ENCODE measurements around the gene RALGAPA2. TPM values are rescaled to one million over a fixed set of nuclear protein-coding genes. Genes with fewer than 3 reads are reported as not detected.

Gene RALGAPA2
- total and polyA plus RNA-seq, 2 of the 13 experiments (the other 11 are each of a cell fraction or from before 2014, with no cell fraction given): 13.8 to 17.7 TPM

DNA sequence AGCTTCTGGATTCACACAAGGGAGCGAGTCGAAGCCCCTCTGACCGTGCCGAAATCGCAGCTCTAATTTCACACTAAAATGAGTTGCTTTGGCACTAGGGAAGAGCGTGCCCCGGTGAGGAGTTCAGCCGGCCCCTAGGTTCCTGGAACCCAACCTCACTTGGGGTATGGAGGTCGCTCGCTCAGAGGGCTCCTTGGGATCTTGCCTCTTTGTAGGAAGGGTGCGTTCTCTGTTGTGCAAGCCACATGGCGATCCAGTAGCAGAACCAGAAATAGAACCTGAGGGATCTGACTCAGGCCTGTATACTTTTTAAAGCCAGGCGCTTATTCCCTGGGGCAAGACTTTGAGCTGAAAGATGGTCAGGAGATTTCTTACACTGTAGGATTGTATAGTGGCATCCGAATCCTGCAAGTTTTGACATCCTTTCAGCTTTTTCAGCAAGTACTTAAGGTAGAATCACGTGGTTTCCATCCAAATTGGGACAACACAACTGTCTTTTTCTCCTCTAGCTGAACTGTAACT, 861 bp upstream of the RALGAPA2 start (continued):
- TF ChIP-seq, protein P1, sequence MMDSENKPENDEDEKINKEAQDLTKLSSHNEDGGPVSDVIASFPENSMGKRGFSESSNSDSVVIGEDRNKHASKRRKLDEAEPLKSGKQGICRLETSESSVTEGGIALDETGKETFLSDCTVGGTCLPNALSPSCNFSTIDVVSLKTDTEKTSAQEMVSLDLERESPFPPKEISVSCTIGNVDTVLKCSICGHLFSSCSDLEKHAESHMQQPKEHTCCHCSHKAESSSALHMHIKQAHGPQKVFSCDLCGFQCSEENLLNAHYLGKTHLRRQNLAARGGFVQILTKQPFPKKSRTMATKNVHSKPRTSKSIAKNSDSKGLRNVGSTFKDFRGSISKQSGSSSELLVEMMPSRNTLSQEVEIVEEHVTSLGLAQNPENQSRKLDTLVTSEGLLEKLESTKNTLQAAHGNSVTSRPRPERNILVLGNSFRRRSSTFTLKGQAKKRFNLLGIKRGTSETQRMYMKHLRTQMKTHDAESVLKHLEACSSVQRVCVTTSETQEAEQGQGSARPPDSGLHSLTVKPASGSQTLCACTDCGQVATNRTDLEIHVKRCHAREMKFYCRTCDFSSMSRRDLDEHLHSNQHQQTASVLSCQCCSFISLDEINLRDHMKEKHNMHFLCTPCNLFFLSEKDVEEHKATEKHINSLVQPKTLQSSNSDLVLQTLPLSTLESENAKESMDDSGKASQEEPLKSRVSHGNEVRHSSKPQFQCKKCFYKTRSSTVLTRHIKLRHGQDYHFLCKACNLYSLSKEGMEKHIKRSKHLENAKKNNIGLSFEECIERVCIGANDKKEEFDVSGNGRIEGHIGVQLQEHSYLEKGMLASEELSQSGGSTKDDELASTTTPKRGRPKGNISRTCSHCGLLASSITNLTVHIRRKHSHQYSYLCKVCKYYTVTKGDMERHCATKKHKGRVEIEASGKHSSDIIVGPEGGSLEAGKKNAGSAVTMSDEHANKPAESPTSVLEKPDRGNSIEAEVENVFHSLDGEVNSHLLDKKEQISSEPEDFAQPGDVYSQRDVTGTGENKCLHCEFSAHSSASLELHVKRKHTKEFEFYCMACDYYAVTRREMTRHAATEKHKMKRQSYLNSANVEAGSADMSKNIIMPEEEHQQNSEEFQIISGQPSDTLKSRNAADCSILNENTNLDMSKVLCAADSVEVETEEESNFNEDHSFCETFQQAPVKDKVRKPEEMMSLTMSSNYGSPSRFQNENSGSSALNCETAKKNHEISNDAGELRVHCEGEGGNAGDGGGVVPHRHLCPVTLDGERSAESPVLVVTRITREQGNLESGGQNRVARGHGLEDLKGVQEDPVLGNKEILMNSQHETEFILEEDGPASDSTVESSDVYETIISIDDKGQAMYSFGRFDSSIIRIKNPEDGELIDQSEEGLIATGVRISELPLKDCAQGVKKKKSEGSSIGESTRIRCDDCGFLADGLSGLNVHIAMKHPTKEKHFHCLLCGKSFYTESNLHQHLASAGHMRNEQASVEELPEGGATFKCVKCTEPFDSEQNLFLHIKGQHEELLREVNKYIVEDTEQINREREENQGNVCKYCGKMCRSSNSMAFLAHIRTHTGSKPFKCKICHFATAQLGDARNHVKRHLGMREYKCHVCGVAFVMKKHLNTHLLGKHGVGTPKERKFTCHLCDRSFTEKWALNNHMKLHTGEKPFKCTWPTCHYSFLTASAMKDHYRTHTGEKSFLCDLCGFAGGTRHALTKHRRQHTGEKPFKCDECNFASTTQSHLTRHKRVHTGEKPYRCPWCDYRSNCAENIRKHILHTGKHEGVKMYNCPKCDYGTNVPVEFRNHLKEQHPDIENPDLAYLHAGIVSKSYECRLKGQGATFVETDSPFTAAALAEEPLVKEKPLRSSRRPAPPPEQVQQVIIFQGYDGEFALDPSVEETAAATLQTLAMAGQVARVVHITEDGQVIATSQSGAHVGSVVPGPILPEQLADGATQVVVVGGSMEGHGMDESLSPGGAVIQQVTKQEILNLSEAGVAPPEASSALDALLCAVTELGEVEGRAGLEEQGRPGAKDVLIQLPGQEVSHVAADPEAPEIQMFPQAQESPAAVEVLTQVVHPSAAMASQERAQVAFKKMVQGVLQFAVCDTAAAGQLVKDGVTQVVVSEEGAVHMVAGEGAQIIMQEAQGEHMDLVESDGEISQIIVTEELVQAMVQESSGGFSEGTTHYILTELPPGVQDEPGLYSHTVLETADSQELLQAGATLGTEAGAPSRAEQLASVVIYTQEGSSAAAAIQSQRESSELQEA (CRISPR knock-in tag; IDR thresholded peaks at IDR 0.05; ENCODE audit: not compliant biosample characterization): peak; percentile 11
- TF ChIP-seq ZNF343 (CRISPR knock-in tag; IDR thresholded peaks at IDR 0.05): no peak
- TF ChIP-seq ZNF17 (CRISPR knock-in tag; IDR thresholded peaks at IDR 0.05): no peak
- TF ChIP-seq SRSF4 (IDR thresholded peaks at IDR 0.05; ENCODE audit: low read depth, low read length, poor library complexity, severe bottlenecking): no peak
- no peak for TF ChIP-seq ZFY (CRISPR knock-in tag; IDR thresholded peaks at IDR 0.05)
- TF ChIP-seq, protein P2, sequence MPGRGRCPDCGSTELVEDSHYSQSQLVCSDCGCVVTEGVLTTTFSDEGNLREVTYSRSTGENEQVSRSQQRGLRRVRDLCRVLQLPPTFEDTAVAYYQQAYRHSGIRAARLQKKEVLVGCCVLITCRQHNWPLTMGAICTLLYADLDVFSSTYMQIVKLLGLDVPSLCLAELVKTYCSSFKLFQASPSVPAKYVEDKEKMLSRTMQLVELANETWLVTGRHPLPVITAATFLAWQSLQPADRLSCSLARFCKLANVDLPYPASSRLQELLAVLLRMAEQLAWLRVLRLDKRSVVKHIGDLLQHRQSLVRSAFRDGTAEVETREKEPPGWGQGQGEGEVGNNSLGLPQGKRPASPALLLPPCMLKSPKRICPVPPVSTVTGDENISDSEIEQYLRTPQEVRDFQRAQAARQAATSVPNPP (CRISPR knock-in tag; IDR thresholded peaks at IDR 0.05): no peak
- no peak for TF ChIP-seq ZNF567 (CRISPR knock-in tag; IDR thresholded peaks at IDR 0.05; ENCODE audit: borderline replicate concordance)
- TF ChIP-seq DNMT1 (CRISPR knock-in tag; IDR thresholded peaks at IDR 0.05): no peak
- no peak for TF ChIP-seq EEA1 (CRISPR knock-in tag; IDR thresholded peaks at IDR 0.05; ENCODE audit: borderline replicate concordance)
- no peak for TF ChIP-seq NCOA2 (CRISPR knock-in tag; IDR thresholded peaks at IDR 0.05)
- TF ChIP-seq MZF1 (CRISPR knock-in tag; IDR thresholded peaks at IDR 0.05; ENCODE audit: borderline replicate concordance): no peak
- no peak for TF ChIP-seq CBX1 (IDR thresholded peaks at IDR 0.05; ENCODE audit: low read depth)
- TF ChIP-seq ZKSCAN5 (CRISPR knock-in tag; IDR thresholded peaks at IDR 0.05): no peak
- TF ChIP-seq SALL1 (CRISPR knock-in tag; IDR thresholded peaks at IDR 0.05): no peak
- TF ChIP-seq, protein P3, sequence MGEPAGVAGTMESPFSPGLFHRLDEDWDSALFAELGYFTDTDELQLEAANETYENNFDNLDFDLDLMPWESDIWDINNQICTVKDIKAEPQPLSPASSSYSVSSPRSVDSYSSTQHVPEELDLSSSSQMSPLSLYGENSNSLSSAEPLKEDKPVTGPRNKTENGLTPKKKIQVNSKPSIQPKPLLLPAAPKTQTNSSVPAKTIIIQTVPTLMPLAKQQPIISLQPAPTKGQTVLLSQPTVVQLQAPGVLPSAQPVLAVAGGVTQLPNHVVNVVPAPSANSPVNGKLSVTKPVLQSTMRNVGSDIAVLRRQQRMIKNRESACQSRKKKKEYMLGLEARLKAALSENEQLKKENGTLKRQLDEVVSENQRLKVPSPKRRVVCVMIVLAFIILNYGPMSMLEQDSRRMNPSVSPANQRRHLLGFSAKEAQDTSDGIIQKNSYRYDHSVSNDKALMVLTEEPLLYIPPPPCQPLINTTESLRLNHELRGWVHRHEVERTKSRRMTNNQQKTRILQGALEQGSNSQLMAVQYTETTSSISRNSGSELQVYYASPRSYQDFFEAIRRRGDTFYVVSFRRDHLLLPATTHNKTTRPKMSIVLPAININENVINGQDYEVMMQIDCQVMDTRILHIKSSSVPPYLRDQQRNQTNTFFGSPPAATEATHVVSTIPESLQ (CRISPR knock-in tag; conservative IDR thresholded peaks at IDR 0.05): no peak; the same call in 1 of the 2 replicates

Data from HepG2 (cell line).